ENCODE data around the gene ACCSL.
A peak's percentile ranks its signal among the peaks of the same experiment; 100 is the strongest.

Gene ACCSL

DNA sequence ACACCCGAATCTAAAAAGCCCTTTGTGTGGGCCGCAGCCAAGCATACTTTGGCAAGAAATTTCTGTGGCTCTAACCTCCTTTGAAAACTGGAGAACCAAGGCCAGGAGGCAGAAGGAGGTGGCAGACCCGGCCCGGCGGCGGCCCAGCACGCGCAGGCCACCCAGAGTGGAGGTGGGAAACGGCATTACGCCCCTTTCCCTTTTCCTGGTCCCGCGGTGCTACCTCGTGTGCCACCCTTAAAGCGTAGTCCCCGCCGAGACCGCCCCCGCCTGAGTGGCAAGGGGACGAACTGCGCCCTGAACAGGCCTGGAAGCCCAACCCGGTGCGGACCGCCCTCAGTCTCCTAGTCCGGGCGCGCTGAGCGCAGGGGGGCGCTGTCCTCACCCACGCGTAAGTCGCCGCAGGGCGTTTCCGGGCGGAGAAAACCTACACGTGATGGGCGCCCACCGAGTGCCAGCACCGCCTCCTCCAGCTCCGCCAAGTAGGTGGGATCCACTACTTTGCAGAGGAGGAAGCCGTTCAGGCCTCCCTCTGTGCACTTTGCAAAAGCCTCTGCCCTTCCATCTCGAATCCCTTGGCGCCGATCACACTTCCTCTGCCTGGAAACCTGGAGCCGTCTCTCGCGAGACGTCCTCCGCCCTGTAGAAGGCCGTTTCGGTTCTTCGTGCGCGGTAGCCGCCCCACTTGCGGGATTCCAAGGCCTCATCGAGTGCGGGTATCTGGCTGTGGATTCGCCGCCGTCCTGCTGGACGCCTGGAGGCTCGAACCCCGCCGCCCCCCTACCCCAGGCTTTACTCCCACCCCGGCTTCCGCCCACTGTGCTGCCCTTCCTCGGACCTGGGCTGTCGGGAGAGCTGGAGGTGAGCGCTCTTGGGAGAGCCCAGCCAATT lies 18.3 kb downstream of the ACCSL start, which contains the start of gene ACCS:
Gene ACCS (plus strand): TSS at position 430 of the 891 bp plus-strand sequence. CDS start 1,358 bp downstream, outside the sequence.
- peak; percentile 75 to 94 (median 78) for DNase-seq

DNA sequence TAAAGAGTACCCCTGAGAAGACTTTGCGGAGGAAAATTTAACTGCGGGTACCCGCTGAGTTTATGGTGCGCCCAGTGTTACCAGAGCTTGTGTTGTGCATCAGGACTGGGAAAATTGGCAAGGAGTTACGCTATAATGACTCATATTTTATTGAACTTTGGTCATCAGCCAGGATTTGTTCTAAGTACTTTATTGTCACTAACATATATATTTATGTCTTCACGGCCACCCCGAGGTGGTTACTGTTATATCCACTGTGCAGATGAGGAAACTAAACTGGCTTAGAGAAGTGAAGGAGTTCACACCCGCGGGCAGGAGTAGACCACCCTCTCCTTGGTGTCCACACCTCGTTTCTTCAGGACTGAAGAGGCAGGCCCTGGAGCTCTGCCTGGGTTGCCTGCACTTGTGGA lies 19.0 kb downstream of the ACCSL start:
- no peak for DNase-seq

DNA sequence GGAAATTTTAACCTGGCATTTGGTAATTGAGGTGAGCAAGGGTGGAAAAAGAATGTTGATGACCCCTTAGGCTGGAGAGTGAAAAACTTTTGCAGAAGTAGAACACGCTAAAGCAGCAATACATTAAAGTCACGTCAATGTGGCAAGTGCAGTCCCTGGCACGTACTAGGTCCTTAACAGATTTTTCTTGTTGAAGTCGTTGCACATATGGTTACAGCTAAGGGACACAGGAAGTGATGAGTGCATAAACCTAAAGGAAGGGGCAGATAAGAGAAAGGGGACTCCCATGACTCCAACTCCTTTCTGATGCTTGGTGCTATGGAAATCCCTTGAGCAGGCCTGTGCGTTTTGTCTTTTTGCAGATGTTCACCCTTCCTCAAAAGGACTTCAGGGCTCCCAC lies 19.5 kb downstream of the ACCSL start:
- DNase-seq = peak in 1 of 5 donors; percentile 10

DNA sequence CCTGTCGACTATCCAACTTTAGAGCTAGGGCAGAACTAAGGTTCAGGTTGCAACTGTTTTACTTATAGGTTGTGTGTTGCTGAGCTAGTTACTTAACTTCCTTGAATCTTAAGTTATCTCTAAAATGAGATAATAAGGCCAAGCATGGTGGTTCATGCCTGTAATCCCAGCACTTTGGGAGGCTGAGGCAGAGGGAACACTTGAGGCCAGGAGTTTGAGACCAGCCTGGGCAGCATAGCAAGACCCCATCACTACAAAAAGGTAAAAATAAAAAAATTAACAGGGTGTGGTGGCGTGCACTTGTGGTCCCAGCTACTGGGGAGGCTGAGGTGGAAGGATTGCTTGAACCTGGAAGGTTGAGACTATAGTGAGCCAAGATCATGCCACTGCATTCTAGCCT lies 20.4 kb downstream of the ACCSL start:
- no peak for DNase-seq

DNA sequence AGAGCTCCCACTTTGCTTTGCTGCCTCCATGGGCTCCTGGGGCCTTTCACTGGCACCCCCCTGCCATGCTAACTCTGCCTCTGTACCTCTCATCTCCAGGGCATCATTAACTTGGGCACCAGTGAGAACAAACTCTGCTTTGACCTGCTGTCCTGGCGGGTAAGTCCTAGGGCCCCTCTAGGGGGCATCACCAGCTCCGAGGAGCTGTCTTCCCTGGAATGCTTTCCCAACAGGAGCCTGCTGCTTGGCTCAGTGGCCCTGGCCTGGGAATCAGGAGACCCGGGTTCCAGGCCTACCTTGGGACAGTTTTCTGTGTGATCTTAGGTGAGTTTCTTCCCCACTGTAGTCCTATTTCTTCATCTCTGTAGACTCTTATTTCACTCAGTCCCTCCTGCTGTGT lies 23.4 kb downstream of the ACCSL start:
- no peak for DNase-seq

DNA sequence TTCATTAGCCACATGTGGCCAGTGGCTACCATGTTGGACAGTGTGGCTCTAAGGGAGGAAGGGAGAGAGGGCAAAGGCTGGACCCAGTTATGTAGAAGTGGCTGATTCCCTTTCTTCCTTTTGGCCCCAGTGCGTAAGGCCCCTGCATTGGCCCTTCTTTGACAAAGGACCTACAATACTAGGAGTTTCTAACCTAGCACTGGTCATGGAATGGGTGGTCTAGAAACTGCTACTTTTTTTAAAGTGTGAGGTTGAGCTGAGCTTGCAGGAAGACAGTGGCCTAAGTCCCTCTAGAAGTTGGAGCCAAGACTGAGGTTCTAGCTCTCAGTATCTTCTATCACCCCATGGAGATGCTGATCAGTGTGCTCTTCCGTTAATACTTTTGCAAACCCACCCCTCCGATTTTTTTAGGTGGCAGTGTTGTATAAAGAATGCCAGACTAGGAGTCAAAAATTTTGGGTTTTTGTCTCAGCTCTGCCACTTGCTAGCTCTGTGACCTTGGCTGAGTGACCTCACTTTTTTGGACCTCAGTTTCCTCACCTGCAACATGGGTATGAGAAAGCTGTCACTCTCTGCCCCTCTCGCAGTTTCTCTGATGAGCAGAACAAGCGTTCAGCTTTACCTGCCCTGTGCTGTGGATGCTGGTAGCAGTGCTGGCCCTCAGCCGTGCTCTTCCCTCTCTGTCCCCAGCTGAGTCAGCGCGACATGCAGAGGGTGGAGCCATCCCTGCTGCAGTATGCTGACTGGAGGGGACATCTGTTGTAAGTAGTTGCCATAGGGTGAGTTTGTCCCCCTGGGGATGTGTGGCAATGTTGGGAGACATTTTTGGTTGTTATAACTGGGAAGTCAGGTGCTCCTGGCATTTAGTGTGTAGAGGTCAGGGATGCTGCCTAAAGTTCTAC lies 25.2 kb downstream of the ACCSL start:
- no peak for DNase-seq

DNA sequence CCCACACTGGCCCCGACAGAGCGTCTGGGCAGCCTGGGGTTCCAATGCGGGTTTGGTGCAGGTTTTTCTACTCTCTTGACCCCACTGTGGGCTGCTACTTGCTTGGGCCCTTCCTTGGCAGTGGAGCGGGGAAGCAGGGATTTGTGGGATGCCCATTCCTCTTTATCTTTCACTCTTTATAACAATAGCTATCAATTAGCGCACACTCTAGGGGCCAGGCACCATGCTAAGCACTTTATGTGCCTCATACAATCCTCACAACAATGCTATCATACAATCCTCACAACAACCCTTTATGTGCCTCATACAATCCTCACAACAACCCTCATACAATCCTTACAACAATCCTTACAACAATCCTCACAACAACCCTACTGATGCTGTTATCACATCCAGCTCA lies 31.0 kb downstream of the ACCSL start:
- no peak for DNase-seq

DNA sequence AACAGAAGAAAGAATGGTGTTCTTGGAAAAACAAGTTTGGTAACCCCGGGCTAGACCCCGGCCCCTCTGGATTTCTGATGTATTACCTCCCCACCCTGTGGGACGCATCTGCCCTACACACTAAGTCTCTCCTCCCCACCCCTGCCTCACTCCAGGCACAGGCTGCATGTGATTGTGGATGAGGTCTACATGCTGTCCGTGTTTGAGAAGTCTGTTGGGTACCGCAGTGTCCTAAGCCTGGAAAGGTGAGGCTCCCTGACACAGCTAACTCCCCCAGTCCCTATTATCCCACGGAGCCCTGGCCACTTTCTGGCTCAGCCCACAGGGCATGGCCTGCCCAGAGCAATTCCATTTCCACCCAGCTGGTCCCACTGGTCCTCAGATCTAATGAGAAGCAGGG lies 31.6 kb downstream of the ACCSL start:
- DNase-seq = no peak

DNA sequence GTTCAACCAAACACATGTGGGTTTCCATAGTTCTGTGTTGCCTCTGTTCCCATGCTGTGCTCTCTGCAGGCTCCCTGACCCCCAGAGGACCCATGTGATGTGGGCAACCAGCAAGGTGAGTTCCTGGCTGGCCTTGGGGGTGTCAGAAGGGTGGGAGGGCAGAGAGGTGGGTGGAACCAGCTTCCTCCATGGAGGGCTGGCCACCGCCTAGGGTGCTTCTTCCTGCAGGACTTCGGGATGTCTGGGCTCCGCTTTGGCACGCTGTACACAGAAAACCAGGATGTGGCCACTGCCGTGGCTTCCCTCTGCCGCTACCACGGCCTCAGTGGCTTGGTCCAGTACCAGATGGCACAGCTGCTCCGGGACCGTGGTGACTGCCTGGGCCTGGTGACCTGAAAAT lies 33.2 kb downstream of the ACCSL start:
- no peak for DNase-seq

DNA sequence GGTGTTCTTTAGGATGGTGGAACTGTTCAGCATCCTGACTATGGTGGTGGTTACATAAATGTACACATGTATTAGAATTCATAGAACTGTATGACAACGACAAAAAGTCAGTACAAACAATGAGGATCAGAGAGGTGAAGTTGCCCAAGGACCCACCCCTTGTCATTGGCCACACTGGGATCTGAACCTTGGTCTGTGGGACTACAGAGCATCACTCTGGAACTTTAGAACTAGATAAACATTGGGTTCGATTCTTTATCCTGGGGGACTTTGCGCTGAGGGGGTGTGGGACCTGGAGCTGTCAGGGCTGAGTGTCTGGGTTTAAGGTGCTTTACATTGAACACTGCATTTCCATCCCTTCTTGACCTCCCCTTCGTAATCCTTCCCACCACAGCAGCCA lies 34.9 kb downstream of the ACCSL start:
- DNase-seq = no peak

DNA sequence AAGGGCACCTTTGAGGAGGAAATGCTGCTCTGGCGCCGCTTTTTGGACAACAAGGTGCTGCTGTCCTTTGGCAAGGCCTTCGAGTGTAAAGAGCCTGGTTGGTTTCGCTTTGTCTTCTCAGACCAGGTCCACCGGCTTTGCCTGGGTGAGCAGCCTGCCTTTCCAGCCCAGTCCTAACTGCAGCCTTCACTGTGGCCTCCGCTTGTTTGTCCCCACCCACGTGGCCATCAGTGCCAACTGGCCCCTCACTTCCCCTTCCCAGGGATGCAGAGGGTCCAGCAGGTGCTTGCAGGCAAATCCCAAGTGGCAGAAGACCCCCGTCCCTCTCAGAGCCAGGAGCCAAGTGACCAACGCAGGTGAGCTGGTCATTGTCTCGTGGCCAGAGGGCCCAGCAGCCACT lies 35.7 kb downstream of the ACCSL start:
- no peak for DNase-seq

DNA sequence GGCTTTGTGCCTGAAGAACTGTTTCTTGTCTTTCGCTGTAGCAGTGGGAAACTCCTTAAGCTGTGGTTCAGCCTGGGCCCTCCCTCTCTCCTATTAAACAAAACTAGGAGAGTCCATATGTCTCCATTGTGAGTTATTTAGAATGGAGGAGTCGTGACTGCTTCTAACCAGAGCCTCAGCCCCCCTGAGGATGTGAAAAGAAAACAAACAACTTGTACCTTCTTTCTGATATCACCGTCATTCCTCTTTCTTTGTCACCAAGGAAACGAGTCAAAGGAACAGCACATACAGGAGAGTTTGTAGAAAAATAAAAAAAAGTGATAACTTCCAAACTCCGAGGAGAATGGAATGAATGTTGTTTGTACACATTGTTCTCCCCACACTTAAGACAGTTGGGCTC lies 36.1 kb downstream of the ACCSL start:
- no peak for DNase-seq

DNA sequence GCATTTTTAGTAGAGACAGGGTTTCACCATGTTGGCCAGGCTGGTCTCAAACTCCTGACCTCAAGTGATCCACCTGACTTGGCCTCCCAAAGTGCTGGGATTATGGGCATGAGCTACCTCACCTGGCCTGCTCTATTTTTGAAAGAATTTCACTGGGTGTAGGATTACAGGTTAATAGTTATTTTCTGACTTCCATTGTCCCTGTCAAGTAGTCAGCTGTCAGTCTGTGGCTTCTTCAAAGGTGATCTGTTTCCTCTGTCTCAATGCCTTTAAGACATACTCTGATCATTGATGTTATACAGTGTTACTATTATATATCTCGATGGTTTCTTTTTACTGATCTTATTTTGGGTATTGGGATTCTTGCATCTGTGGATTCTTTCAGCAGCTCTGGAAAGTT lies 37.5 kb downstream of the ACCSL start:
- no peak for DNase-seq

DNA sequence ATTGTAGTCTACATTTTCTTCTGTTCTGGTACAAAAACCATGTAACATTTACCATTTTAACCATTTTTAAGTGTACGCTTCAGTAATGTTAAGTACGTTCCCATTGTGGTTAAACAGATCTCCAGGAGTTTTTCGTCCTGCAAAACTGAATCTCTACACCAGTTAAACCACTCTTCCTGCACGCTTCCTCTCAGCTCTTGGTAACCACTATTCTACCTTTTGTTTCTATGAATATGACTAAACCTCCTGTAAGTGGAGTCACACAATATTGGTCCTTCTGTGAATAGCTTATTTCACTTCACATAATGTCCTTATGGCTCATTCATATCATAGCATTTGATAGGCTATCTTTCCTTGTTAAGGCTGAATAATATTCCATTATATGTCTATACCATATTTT lies 40.6 kb downstream of the ACCSL start:
- peak in 1 of 5 donors; percentile 53 for DNase-seq

DNA sequence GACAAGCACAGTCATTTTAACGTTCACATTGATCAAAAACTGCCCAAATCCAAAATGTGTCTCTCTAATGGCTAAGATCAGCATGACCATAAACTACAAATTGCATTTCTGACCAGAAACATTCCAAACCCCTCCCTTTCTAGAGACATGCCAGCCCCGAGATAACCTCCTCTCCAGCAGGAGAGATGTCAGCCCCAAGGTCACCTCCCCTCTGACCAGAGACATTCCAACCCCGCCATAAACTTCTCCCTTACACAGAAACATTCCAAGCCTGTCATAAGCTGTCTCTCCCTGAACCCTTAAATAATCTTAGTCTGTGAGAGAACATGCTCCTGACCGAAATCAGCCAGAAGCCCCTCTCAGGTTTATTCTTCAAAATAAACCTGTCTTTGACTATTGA lies 41.1 kb downstream of the ACCSL start:
- no peak for DNase-seq

DNA sequence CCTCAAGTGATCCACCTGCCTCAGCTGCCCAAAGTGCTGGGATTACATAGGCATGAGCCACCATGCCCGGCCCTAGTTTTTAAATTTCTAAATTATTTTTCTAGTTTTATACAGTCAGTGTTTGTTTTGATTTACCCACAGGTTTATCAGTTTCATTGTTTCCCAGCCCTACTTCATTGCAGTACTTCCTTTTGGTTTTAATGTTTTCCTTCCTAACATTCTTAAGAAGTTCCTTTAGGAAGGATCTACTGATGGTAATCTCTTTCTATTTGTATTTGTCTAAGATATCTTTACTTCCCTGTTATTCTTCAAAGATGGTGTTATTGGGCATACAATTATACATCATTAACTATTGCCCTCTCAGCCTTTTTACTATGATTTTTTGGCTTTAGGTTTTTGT lies 42.8 kb downstream of the ACCSL start:
- DNase-seq = no peak

DNA sequence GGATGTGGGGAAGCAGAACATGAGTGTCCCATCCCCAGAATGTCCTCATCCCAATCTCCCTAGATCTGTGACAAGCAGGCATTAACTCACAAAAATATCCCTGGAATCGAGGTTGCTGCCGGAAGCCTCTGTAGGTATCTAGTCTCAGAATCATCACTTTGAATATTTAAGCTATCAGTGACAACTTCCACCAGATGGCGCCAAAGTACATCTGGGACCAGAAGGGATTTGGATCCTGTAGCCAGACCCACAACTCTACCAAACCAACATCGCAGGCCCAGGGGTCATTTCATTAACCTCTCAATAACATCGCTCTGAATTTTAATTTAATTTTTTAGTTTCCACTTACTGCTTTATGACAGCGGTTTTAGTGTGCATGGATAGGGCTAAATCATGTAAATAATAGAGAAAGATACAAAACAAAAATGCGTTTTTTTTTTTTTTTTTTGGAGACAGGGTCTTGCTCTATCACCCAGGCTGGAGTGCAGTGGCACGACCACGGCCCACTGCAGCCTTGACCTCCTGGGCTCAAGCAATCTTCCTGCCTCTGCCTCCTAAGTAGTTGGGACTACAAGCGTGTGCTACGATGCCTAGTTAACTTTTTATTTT lies 46.6 kb downstream of the ACCSL start:
- peak; percentile 49 to 80 (median 76) for DNase-seq

DNA sequence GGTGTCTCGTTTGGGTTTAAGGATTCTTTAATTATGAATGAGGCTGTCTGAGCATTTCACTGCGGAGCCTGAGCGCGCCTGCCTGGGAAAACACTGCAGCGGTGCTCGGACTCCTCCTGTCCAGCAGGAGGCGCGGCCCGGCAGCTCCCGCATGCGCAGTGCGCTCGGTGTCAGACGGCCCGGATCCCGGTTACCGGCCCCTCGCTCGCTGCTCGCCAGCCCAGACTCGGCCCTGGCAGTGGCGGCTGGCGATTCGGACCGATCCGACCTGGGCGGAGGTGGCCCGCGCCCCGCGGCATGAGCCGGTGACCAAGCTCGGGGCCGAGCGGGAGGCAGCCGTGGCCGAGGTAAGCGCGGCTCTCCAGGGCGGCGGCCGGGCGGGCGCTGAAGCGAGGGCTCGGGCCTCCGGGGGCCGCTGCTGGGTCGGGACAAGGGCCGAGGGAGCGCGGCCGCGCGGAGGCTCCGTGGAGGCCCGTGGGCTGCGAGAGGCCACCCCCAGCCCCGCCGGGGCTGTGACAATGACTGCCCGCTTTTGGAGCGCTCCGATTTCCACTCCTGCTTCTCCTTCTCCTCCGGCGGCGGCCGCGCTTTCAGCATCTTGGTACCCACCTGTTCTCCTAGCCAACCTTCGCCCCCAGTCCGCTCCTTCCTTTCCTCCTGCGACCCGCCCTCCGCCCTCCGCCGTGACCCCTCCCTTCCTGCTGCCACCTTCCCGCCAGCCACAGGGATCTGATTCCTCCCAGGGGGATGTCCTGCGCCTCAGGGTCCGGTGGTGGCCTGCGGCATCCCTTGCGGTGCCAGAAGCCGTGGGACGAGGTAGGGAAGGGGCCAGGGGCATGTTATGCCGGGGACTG lies 48.0 kb downstream of the ACCSL start, which contains the start of gene EXT2:
Gene EXT2 (plus strand): TSS at position 173 of the 854 bp plus-strand sequence. CDS start 12,035 bp downstream, outside the sequence.
- DNase-seq = peak; percentile 71 to 84 (median 81)

DNA sequence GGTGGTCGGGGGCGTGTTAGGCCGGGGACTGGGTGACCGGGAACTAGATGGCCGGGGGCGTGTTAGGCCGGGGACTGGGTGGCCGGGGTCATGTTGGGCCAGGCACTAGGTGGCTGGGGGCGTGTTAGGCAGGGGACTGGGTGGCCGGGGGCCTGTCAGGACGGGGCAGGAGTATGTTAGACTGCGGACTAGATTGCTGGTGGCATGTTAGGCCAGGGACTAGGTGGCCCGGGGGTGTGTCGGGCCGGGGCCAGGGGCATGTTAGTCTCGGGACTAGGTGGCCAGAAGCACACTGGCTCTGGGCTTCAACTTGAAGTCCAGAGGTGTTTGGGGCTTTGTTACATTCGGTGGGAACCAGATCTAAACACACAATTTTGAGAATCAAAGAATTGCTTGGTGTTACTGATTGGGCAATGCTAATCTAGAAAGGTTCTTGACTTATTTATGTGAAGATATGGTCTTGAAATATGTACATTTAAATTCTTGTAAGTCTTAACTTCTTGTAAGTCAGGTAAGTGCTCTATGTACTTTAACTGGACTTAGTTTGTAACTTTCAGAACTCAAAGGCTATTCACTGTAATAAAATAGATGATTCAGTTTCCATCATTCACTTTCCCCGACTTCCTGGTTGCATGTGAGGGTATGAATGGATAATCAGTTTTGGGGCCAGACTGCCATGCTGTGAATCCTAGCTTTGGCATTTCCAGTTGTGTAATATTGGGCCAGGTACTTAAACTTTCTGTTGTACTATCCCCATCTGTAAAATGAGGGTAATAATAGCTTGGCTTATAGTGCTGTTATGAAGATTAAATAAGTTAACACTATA lies 48.8 kb downstream of the ACCSL start:
- DNase-seq = peak in 1 of 5 donors; percentile 3

DNA sequence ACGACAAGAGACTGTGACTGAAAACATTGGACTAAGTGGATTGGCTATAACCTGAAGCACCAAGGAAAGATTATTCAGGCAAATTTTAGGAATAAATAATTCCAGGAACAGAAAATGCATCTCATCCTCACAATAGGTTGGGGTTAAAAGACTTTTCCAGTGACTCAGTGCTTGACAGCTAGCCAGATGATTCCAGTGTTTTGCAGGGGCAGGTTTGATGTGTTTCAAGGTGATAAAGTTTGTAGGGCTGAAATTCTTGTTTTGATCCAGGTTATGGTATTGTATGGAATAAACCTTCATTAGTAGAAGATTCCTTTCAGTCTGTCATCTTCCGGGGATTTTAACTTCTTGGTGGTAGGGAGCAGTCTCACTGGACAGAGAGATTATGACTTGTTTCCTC lies 50.0 kb downstream of the ACCSL start:
- no peak for DNase-seq

DNA sequence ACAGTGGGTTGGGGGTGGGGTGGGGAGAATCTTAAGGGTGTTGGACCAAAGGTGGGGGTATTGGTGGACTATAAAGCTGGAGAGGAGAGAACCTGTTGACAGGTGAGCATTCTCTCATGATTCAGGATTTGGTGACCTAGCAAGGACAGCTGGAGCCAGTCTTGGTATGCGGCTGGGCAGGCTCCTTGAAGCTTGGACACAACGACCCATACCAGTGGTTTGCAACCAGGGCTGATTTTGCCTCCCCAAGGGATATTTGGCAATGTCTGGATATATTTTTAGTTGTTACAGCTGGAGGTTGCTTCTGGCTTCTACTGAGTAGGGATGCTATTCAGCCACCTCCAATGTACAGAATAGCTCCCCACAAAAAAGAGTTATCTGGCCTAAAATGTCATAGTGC lies 53.3 kb downstream of the ACCSL start:
- no peak for DNase-seq
